GM10847 (cell line): ENCODE results near the gene NT5C.

Experiments used
- POLR2A ChIP-seq: IDR thresholded peaks from 2 replicates; pipeline ENCODE4 v1.6.1; 2011; ENCODE audit not compliant: insufficient read length; ENCODE audit errors: extremely low read depth

NT5C gene

GRCh38 chr17:75087558-75088453 is 43.7 kb downstream of the NT5C start, which contains the start of gene SLC16A5:
TSS of gene SLC16A5 (plus strand) at chr17:75087954. CDS start at chr17:75093637, 5,683 bp downstream.
- TF ChIP-seq POLR2A = peak; percentile 33

GRCh38 chr17:75087182-75087557 is 44.4 kb downstream of the NT5C start:
- no peak for TF ChIP-seq POLR2A

- TF ChIP-seq POLR2A = no peak
Measured at GRCh38 chr17:75086496-75087181, 44.9 kb downstream of the NT5C start.

GRCh38 chr17:75084039-75084660 is 47.4 kb downstream of the NT5C start:
- TF ChIP-seq POLR2A = no peak

GRCh38 chr17:75082683-75083082 is 48.9 kb downstream of the NT5C start:
- TF ChIP-seq POLR2A = no peak

GRCh38 chr17:75081611-75082540 is 49.7 kb downstream of the NT5C start:
- TF ChIP-seq POLR2A = no peak
